GM21515 (cell line): ENCODE measurements around the gene EFNA4.
A peak's percentile ranks its signal among the peaks of the same experiment; 100 is the strongest.

Source experiments
- ATAC-seq: cut with Tn5 transposase; IDR thresholded peaks from one replicate; pipeline ENCODE4 v1.9.1; 2021; ENCODE audit not compliant: unreplicated experiment

The EFNA4 gene

DNA sequence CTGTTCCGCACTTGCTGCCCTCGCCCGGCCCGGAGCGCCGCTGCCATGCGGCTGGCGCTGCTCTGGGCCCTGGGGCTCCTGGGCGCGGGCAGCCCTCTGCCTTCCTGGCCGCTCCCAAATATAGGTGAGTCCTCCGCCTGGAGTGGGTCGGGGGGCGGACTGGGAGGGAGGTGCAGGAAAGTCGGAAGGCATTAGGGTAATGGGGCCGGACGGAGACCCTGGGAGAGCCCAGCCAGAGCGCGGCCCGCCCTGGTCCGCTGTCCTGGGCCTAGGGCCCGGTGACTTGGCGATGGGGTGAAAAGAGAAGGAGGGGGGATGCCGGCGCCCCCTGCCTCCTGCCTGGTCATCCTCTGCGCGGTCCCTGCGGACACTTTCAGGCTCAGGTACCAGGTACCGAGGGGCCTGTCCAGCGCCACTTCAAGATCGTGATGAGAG lies 12.2 kb upstream of the EFNA4 start:
- ATAC-seq, result no peak

DNA sequence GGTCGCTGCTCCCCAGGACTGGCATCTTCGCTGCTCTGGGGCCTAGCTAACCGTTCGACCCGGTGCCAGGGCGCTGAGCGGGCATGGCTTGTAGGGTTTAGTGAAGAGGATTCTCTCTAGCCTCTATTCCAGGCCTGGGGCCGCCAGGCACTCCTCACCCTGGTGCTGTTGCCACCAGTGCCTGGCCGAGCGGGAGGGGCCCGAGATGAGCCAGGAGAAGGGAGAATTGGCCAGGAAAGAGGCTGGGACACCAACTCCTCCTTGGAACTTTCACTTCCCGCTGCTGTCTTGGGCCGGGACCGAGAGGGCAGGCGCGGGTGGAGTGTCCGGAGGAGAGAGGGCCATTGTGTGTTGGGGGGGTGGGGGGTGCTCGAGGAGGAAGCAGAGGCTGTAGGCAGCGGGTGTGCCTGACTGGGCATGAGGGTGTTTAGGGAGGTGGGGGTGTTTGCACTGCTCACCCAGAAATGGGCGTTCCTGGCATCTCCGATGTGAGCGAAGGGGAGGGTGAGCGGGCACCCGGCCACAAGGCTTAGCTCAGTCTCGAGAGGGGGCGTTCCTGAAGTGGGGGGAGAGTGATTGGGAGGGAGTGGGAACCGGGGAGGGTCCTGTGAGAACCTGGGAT lies 11.7 kb upstream of the EFNA4 start:
- ATAC-seq, result no peak

DNA sequence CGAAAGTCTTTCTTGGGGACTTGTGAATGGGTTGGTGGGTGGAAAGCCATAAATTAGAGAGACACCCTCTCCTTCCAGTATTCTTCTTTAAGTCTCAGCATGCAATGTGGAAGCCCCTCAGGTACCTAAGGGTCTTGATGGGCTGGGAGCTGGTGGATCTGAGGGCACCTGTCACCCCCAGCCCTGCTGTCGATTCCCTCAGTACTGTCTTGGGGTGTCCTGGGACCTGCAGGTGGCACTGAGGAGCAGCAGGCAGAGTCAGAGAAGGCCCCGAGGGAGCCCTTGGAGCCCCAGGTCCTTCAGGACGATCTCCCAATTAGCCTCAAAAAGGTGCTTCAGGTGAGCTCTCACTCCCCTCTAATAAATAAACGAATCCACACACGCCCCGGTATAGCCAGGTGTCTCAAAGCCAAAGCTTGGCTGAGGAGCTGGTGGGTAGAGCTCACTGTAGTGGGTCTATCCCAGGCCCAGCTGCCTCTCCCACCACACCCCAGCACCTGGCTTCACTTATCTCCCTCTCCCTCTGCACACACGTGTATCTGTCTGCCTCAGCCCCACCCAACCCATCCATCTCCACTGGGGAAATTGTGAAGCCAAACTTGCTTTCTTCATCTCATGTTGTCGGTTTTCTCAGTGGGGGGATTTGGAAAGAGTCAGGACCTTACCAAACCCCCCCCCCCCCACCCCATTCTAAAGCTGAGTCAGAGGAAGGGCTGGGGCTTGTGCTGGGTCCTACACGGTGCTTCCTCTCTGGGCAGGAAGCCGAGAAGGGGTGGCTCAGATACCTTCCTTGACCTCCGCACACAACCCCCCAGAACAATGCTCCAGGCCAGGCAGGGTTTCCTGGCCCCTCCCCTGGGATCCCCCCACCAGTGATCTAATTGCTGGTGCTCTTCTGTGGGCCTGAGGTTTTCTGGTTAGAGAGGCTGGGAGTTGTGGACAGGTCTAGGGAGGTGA lies 10.8 kb upstream of the EFNA4 start:
- ATAC-seq, result no peak

DNA sequence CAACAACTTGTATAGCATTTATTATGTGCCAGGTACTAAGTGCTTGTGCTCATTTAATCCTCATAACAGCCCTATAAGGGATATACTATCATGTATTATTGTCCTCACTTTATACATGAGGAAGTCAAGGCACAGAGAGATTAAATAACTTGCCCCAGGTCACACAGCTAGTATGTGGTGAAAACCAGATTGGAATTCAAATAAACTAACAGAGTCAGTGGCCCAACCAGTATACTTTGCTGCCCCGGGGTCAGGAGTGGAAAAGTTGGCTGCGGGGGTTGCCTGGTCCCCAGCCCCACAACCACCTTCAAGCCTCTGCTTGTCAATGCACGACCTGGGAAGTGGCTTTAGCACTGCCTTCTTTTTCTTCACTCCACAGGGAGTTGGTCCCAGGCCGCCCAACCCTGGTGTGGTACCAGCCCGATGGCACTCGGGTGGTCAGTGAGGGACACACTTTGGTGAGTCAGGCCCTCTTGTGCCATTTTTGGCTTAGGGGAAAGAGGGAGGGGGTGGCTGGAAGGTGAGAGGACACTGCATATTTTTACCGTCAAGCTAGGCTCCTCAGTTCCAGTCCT lies 9.9 kb upstream of the EFNA4 start:
- no peak for ATAC-seq

DNA sequence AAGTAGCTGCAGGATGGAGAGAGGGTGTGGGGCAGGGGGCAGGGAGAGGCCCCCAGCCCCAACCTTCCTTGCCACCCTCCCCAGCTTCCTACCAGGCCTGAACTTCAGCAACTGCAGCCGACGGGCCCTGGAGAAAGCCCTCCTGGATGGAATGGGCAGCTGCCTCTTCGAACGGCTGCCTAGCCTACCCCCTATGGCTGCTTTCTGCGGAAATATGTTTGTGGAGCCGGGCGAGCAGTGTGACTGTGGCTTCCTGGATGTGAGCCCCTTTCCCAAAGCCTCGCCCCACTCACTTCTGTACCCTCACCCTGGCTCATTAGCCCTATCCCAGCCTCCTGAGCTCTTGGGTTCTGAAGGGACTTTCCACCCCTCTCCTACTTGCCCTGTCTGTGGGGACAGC lies 6.4 kb upstream of the EFNA4 start:
- ATAC-seq, result no peak

DNA sequence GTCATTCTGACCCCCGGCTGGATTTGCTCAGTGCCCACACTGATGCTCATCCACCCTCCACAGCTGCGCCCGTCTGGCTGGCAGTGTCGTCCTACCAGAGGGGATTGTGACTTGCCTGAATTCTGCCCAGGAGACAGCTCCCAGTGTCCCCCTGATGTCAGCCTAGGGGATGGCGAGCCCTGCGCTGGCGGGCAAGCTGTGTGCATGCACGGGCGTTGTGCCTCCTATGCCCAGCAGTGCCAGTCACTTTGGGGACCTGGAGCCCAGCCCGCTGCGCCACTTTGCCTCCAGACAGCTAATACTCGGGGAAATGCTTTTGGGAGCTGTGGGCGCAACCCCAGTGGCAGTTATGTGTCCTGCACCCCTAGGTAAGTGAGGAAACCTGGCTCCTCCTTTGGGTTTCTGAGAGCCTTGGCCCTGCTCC lies 5.7 kb upstream of the EFNA4 start:
- ATAC-seq, result no peak

DNA sequence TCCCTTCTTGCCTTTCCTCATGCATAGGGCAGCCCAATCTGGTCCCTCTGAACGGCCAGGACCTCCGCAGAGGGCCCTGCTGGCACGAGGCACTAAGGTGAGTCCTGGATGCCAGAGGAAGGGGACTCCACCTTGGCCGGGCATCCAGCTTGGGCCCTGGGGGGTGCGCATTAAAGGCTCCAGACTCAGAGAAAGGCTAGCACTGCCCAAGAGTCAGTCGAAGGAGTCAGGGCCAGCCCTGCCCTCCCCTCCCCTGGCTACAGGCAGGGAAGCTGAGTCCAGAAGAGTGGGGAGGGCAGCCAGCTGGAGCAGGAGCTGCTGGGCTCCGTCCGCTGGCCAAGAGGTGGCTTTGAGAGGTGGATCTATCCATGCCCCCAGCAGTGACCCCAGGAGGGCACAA lies 2.8 kb upstream of the EFNA4 start:
- no peak for ATAC-seq

DNA sequence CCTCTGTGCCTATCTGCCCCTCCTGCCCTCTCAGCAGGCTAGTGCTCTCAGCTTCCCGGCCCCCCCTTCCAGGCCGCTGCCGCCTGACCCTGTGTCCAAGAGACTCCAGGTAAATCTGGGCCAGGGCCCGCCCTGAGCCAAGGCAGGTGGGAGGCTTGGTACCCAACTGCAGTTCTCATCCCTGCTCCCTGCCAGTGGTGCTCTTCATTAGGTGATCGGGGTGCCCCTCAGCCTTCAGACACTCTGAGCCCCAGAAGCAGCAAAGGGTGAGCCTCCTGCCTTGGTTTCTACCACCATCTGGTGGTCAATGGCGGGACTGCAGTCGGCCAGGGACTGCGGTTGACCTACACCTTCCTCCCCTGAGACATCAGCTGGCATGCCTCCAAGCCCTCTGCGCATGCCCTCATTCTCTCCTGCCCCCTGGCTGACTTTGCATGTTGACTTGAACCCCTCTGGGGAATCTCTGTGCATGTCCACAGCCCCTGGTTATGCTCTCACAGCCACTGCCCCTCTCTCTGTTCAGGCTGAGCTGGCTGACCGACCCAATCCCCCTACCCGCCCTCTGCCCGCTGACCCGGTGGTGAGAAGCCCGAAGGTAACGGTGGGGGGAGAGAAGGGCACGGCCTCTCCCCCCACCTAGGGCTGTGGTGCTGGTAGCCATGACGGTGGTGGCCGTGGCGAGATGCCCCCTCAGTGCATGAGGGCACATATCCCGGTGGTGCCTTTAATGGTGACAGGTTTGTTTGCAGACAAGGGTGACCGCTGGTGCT lies 2.0 kb upstream of the EFNA4 start:
- ATAC-seq, result peak; percentile 43

DNA sequence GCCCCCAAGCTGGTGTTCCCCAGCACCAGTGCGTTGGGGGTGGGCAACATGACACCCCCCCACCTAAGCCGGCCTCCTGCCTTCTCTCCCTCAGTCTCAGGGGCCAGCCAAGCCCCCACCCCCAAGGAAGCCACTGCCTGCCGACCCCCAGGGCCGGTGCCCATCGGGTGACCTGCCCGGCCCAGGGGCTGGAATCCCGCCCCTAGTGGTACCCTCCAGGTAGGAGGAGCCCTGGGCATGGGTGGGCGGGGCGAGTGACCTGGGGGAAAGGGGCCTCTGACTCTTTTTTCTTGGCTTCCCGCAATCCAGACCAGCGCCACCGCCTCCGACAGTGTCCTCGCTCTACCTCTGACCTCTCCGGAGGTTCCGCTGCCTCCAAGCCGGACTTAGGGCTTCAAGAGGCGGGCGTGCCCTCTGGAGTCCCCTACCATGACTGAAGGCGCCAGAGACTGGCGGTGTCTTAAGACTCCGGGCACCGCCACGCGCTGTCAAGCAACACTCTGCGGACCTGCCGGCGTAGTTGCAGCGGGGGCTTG lies 1.3 kb upstream of the EFNA4 start:
- ATAC-seq, result no peak

DNA sequence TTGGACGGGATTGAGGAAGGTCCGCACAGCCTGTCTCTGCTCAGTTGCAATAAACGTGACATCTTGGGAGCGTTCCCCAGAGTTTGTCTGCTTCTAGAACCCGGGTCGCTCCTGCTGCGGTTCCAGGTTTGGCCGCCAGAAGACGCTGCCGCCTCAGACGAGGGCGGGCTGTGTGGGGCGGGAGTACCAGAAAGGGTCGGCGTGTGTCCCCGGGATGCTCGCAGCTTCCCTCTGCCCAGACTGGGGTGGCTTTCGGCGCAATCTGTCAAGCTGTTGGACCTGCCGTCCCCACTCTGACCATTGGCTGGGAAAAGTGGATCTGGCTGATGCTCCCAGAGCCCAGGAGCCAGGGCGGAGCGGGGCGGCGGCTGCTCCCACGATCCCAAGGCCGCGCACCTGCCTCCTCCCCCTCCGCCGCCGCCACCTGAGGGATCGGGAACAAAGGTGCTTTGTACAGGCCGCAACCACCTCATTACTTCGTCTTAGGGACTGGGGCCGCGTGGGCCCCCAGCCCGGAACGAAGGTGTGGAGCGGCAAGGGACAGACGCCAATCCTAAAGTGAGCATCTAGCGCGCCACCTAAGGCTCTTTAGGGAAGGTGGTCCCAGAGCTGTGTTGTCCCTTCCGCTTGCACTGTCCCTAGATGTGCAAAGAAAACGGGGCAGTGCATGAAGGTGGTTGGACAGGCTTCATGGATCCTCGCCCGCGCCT lies 683 bp upstream of the EFNA4 start:
- ATAC-seq, result no peak

DNA sequence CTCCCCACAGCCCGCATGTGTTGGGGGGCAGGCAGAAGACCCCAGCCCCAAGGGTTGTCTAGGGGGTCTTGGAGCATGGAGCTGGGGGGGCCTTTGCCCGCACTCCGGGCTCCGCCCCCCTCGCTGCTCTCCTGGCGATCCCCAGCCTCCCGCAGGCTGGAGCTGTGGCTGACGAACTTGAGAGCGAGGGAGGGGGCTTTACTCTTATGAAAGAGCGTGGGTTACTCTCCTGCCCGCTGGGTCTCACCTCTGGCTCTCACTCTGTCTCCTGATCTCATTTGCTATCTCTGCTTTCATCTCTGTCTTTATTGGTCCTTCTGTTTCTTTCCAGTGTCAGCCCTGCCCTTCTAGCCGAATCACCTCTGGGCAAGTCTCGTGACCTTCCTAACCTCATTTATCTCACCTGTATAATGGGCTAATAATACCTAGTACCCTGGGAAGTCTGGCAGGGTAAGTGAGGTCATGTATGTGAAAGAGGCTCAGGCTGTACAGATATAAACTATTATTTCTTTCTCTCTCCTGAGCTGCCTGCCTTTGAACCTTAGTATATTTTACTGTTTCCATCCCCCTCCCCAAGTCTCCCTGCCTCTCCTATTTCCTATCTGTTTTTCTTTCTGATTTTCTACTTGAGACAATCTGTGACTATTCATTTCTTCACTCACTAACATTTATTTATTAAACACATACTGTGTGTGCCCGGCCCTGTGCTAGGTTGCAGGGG lies 731 bp downstream of the EFNA4 start:
- no peak for ATAC-seq

DNA sequence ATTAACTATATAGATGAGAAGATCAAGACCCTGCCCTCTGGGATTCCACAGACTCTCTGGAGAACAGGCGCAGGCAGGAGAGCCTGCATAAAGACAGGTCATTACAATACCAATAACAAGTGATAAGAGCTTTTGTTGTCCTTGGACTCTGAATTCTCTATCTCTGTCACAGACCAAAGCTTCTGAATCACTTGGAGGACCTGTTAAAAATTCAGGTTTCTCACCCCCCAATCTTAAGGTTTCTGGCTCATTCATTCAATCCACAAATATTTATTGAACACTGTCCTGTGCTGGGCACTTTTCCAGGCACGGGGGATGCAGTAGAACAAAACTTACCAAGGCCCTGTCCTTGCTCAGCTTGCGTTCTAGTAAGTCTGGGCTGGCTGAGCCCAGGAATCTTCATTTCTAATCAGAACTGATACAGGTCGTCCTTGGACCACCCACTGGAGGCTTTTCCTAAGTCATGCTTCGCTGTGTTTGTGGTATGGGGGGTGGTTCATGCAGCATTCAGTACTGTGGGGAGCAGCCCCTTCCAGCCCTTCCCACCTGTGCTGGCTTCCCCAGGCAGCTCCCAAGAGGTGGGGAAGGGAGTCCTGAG lies 1.4 kb downstream of the EFNA4 start:
- no peak for ATAC-seq

DNA sequence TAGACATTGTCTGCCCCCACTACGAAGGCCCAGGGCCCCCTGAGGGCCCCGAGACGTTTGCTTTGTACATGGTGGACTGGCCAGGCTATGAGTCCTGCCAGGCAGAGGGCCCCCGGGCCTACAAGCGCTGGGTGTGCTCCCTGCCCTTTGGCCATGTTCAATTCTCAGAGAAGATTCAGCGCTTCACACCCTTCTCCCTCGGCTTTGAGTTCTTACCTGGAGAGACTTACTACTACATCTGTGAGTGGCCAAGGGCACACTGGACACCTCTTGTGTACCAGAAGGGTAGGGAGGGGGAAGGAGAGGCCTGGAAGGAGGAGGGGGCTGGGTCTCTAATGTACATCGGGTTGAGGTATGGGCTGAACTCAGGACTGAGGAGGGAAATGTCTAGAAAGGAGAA lies 3.2 kb downstream of the EFNA4 start:
- no peak for ATAC-seq

DNA sequence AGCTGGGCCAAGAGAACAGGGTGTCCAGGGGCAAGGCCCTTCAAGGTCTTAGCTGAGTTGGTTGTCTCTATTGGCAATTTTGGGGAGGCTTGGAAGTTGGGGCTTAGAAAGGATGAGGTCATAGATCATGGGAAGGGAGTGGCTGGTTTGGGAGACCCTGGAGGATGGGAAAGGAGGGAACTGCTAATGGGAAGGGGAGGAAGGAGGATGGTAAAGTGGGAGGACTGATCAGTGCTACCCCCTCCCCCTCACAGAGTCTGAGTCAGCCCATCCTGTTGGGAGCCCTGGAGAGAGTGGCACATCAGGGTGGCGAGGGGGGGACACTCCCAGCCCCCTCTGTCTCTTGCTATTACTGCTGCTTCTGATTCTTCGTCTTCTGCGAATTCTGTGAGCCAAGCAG lies 5.1 kb downstream of the EFNA4 start:
- ATAC-seq, result no peak

DNA sequence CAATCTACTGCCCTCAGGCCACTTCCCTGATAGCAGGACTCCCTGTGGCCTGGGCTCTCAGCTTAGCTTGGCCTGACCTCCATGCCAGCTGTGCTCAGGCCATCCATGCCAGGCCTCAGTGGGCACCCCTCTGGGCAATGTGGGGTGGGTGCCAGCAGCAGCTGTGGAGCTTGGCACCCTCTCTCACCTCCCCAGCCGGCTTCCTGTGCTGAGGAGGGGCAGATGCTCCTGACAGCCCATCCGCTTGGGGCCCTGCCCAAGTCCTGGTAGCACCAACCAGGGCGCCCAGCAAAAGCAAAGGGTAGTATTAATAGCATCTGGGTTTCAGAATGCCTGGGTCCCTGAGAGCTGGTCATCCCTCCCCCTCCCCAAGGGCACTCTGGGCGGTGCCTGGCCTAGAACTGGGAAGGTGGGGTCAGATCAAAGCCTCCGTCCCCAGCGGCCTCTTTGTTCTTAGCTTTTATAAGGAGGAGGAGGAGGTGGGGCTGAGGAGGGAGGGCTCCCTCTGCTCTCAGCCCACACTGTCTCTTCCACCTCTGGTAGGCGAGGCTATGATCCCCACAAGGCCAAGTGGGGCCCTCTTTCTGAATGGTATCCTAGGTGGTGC lies 6.1 kb downstream of the EFNA4 start:
- ATAC-seq, result no peak

DNA sequence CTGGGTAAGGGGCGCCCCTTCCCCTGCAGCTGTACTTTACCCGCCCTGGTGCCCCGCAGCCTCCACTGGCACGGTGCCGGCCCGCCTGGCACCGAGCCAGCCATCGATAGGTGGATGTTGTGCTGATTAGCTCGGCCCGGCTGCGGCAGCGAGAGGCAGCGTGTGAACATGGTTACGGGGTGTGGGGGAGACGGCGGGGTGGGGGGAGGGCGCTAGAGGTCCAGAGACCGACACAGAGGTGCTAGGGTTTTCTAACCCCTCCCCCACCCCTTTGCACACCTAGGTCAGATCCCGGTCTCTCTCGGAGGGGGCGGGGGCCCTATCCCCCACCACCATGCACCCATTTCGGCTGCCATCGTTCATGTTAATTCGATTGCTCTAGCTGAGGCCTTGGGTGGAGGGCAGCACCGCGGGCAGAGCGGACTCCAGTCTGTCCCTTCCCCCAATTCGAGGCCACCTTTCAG lies 6.7 kb downstream of the EFNA4 start:
- no peak for ATAC-seq

DNA sequence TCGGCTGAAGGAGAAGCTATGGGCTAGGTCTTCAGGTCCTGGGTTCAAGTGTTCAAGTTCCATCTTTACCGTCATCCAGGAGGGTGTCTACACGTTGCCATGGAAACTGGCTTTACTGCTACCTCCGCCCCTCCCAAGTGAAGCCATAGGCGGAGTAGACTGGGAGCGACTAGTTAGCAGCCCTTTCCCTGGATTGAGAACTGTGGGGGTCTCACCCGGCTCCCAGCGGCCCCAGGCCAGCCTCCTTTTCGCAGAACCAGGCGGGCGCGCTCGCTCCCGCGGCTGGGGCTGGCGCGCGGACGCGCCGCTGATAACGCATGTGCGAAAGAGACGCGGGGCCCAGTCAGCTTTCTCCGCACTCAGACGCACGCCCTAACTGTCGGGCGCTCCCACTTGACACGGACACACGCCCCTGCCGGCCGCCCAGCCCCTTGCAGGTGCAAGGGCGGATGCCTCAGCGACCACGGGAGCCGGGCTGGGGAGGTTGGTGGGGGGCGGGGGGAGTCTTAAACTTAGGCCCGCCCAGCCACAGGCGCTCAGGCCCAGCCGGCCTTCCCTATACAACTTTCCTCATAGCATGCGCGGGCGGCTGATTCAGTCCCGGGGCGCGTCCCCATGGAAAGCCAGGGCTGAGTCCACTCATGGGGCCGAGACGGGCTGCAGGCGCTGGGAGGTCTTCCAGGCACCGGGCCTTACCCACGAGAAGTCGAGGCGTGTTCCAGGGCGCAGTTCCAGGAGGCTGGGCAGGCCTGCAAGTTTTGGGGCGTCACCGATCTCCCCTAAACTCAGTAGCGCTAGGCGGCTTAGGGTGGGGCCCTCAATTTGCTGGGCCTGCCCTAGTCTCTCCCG lies 7.4 kb downstream of the EFNA4 start:
- no peak for ATAC-seq

DNA sequence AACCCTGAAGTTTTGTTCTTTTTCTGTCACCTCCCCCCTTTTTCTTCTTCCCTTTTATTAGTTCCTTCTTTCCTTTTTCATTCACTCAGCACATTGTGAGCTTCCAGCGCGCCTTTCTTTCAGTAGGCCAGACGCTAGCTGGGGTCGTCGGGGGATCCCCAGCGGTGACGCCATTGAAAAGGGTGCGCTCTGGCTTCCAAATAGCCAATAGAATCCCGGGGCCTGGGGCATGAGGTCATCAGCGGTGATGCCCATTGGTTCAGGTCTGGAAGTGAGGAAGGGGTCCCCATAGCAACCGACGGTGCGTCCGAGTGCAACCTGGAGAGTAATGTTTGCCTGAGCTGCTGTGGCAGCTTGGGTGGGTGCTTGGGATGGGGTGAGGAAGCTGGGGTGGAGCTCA lies 8.2 kb downstream of the EFNA4 start:
- ATAC-seq, result no peak
